Stimulated activated naive CD8-positive, alpha-beta T cell treated with anti-CD3 and anti-CD28 coated beads, Interleukin-15, amount 100 ng/mL, for 72 hours (primary cell): ENCODE results near the gene TMEM44.

Experiments used
- ATAC-seq: fragments of 150-1000 bp; cut with Tn5 transposase; 2 replicates; pipeline ENCODE4 v1.10.0; 2021; ENCODE audit warnings: mild to moderate bottlenecking, moderate library complexity
- DNase-seq, 2 donors: peaks; one replicate each; pipeline ENCODE4 v3.0.0; 2021 to 2022
- H3K27ac Mint-ChIP-seq, 2 donors: one replicate each; pipeline ENCODE4 v1.8.0; 2022; ENCODE audit warnings: mild to moderate bottlenecking in 2 of 2, mixed read lengths in 2 of 2, moderate library complexity in 2 of 2
- H3K27me3 Mint-ChIP-seq: one replicate; pipeline ENCODE4 v1.8.0; 2022; ENCODE audit warnings: mixed read lengths
- H3K4me1 Mint-ChIP-seq: one replicate; pipeline ENCODE4 v1.8.0; 2022; ENCODE audit warnings: mild to moderate bottlenecking, mixed read lengths
- H3K4me3 Mint-ChIP-seq, 2 donors: one replicate each; pipeline ENCODE4 v1.8.0; 2022; ENCODE audit warnings: mild to moderate bottlenecking in 2 of 2, mixed read lengths in 2 of 2, moderate library complexity in 1 of 2
- H3K9me3 Mint-ChIP-seq, 2 donors: one replicate each; pipeline ENCODE4 v1.8.0; 2022; ENCODE audit warnings: mixed read lengths in 2 of 2

The TMEM44 gene

GRCh38 chr3:194582196-194582905 is 50.9 kb downstream of the TMEM44 start:
- Mint-ChIP-seq H3K4me3 (peak overlapping the region in 1 of 2 donors; percentile 41), H3K9me3 (peaks cover 0 to 8% of the 10 kb centered on the region in 2 donors), H3K4me1 (peaks cover 37% of the 10 kb centered on the region), H3K27me3 (no peaks in the 10 kb centered on the region), H3K27ac (peak overlapping the region in 1 of 2 donors; percentile 33)
- DNase-seq: no peak
- ATAC-seq: no peak

- Mint-ChIP-seq H3K27ac (no peak overlapping the region), H3K27me3 (peaks cover 6% of the 10 kb centered on the region), H3K4me1 (peaks cover 10% of the 10 kb centered on the region), H3K9me3 (no peaks in the 10 kb centered on the region), H3K4me3 (no peak overlapping the region)
- ATAC-seq: no peak
- DNase-seq: no peak
Observed at GRCh38 chr3:194579091-194579606, 54.1 kb downstream of the TMEM44 start.

GRCh38 chr3:194577986-194578905 is 55.0 kb downstream of the TMEM44 start:
- Mint-ChIP-seq H3K4me3 (no peak overlapping the region), H3K9me3 (no peaks in the 10 kb centered on the region), H3K27ac (peak overlapping the region in 1 of 2 donors; percentile 14), H3K27me3 (peaks cover 13% of the 10 kb centered on the region), H3K4me1 (peaks cover 14% of the 10 kb centered on the region)
- DNase-seq (no peak), ATAC-seq (peak; percentile 44)

- Mint-ChIP-seq H3K4me3 (no peak overlapping the region), H3K9me3 (no peaks in the 10 kb centered on the region)
Observed at GRCh38 chr3:194575484-194576210, 57.6 kb downstream of the TMEM44 start.

GRCh38 chr3:194574639-194575483 is 58.4 kb downstream of the TMEM44 start:
- no peak overlapping the region for H3K27ac Mint-ChIP-seq
- no peaks in the 10 kb centered on the region for H3K9me3 Mint-ChIP-seq
- no peak for ATAC-seq
- DNase-seq: no peak
- peaks cover 44% of the 10 kb centered on the region for H3K27me3 Mint-ChIP-seq
- H3K4me3 Mint-ChIP-seq: no peak overlapping the region
- peaks cover 30% of the 10 kb centered on the region for H3K4me1 Mint-ChIP-seq

More at GRCh38 chr3:194575484-194576210, 57.6 kb downstream of the TMEM44 start:
- Mint-ChIP-seq H3K4me1 (peaks cover 30% of the 10 kb centered on the region), H3K27me3 (peaks cover 39% of the 10 kb centered on the region), H3K27ac (no peak overlapping the region)
- no peak for DNase-seq
- ATAC-seq: no peak

GRCh38 chr3:194573680-194574437 is 59.4 kb downstream of the TMEM44 start:
- H3K9me3 Mint-ChIP-seq: no peaks in the 10 kb centered on the region
- DNase-seq (peak; percentile 13 to 51), ATAC-seq (peak; percentile 95)
- peaks cover 44% of the 10 kb centered on the region for H3K27me3 Mint-ChIP-seq
- no peak overlapping the region for H3K27ac Mint-ChIP-seq
- peaks cover 30% of the 10 kb centered on the region for H3K4me1 Mint-ChIP-seq
- no peak overlapping the region for H3K4me3 Mint-ChIP-seq

- no peak for ATAC-seq
- H3K9me3 Mint-ChIP-seq: no peaks in the 10 kb centered on the region
- H3K4me3 Mint-ChIP-seq: no peak overlapping the region
- peaks cover 44% of the 10 kb centered on the region for H3K27me3 Mint-ChIP-seq
- H3K27ac Mint-ChIP-seq: no peak overlapping the region
- DNase-seq: no peak
- H3K4me1 Mint-ChIP-seq: peaks cover 24% of the 10 kb centered on the region
Observed at GRCh38 chr3:194572944-194573491, 60.2 kb downstream of the TMEM44 start.

GRCh38 chr3:194572143-194572789 is 61.0 kb downstream of the TMEM44 start:
- no peak for DNase-seq
- ATAC-seq: no peak
- H3K4me1 Mint-ChIP-seq: peaks cover 20% of the 10 kb centered on the region
- no peak overlapping the region for H3K4me3 Mint-ChIP-seq
- H3K27ac Mint-ChIP-seq: peak overlapping the region in 1 of 2 donors; percentile 59
- H3K27me3 Mint-ChIP-seq: peaks cover 45% of the 10 kb centered on the region
- H3K9me3 Mint-ChIP-seq: no peaks in the 10 kb centered on the region

GRCh38 chr3:194571491-194572142 is 61.6 kb downstream of the TMEM44 start:
- no peak for DNase-seq
- H3K9me3 Mint-ChIP-seq: no peaks in the 10 kb centered on the region
- ATAC-seq: no peak
- peaks cover 20% of the 10 kb centered on the region for H3K4me1 Mint-ChIP-seq
- no peak overlapping the region for H3K27ac Mint-ChIP-seq
- peaks cover 50% of the 10 kb centered on the region for H3K27me3 Mint-ChIP-seq
- H3K4me3 Mint-ChIP-seq: no peak overlapping the region

- H3K4me3 Mint-ChIP-seq: no peak overlapping the region
Observed at GRCh38 chr3:194570898-194571297, 62.3 kb downstream of the TMEM44 start.

GRCh38 chr3:194570235-194570634 is 63.0 kb downstream of the TMEM44 start:
- Mint-ChIP-seq H3K9me3 (no peaks in the 10 kb centered on the region), H3K27me3 (peaks cover 50% of the 10 kb centered on the region), H3K4me3 (no peak overlapping the region), H3K27ac (peak overlapping the region in 1 of 2 donors; percentile 85), H3K4me1 (peaks cover 20% of the 10 kb centered on the region)
- no peak for ATAC-seq
- DNase-seq: no peak

More at GRCh38 chr3:194570898-194571297, 62.3 kb downstream of the TMEM44 start:
- H3K9me3 Mint-ChIP-seq: no peaks in the 10 kb centered on the region
- ATAC-seq (no peak), DNase-seq (no peak)
- no peak overlapping the region for H3K27ac Mint-ChIP-seq
- H3K27me3 Mint-ChIP-seq: peaks cover 50% of the 10 kb centered on the region
- H3K4me1 Mint-ChIP-seq: peaks cover 20% of the 10 kb centered on the region

GRCh38 chr3:194569252-194569651 is 64.0 kb downstream of the TMEM44 start:
- H3K27ac Mint-ChIP-seq: no peak overlapping the region
- no peak overlapping the region for H3K4me3 Mint-ChIP-seq
- DNase-seq: no peak
- no peak for ATAC-seq
- H3K4me1 Mint-ChIP-seq: peaks cover 20% of the 10 kb centered on the region
- peaks cover 44% of the 10 kb centered on the region for H3K27me3 Mint-ChIP-seq
- no peaks in the 10 kb centered on the region for H3K9me3 Mint-ChIP-seq

- no peak for ATAC-seq
- DNase-seq: no peak
- Mint-ChIP-seq H3K9me3 (no peaks in the 10 kb centered on the region), H3K27me3 (peaks cover 11% of the 10 kb centered on the region), H3K4me1 (peaks cover 6% of the 10 kb centered on the region), H3K27ac (no peak overlapping the region), H3K4me3 (no peak overlapping the region)
Observed at GRCh38 chr3:194565597-194566190, 67.5 kb downstream of the TMEM44 start.
